SU-DHL-6 (cell line): ENCODE data around the gene MYH8.

Source experiments
- H2AFZ ChIP-seq: fragments of 200-600 bp; sonication (generic); 2 replicates; pipeline ENCODE4 v1.6.1; 2014; ENCODE audit warnings: low read depth, mild to moderate bottlenecking, moderate library complexity, mixed read lengths, antibody characterized with exemption, low read length; ENCODE audit not compliant: severe bottlenecking
- H3F3A ChIP-seq: fragments of 200-600 bp; shearing (Covaris generic); 2 replicates; pipeline ENCODE4 v1.6.0; 2016; ENCODE audit warnings: antibody characterized with exemption, mild to moderate bottlenecking; ENCODE audit not compliant: insufficient read depth
- H3K27ac ChIP-seq: fragments of 200-600 bp; sonication (generic); 2 replicates; pipeline ENCODE4 v1.5.1; 2016; ENCODE audit warnings: low read depth, mild to moderate bottlenecking, low read length, moderate library complexity, mixed read lengths
- H3K27me3 ChIP-seq: fragments of 200-600 bp; sonication (generic), shearing (Covaris generic); 2 replicates; pipeline ENCODE4 v1.6.0; 2014; ENCODE audit warnings: mild to moderate bottlenecking, low read length
- H3K36me3 ChIP-seq: fragments of 200-600 bp; sonication (generic); 2 replicates; pipeline ENCODE4 v1.6.1; 2014; ENCODE audit warnings: mild to moderate bottlenecking, low read length, mixed read lengths
- H3K4me2 ChIP-seq: fragments of 300-600, 200-600 bp; shearing (Covaris generic), sonication (generic); 2 replicates; pipeline ENCODE4 v1.6.0; 2014; ENCODE audit warnings: low read length, low read depth, mild to moderate bottlenecking; ENCODE audit not compliant: poor library complexity, severe bottlenecking
- H3K4me3 ChIP-seq: fragments of 200-600 bp; sonication (generic); 2 replicates; pipeline ENCODE4 v1.5.1; 2014; ENCODE audit warnings: antibody characterized with exemption, low read length, mild to moderate bottlenecking, mixed read lengths; ENCODE audit not compliant: insufficient read depth, poor library complexity, severe bottlenecking
- H3K79me2 ChIP-seq: fragments of 200-600 bp; sonication (generic); 2 replicates; pipeline ENCODE4 v1.6.1; 2014; ENCODE audit warnings: mild to moderate bottlenecking, low read length, moderate library complexity; ENCODE audit not compliant: insufficient read depth
- H3K9ac ChIP-seq: fragments of 200-600 bp; sonication (generic); 2 replicates; pipeline ENCODE4 v1.7.0; 2014; ENCODE audit warnings: mild to moderate bottlenecking, low read length
- H3K9me2 ChIP-seq: fragments of 200-600 bp; sonication (generic); replicated peaks from 2 replicates; pipeline ENCODE4 v1.6.1; 2014; ENCODE audit warnings: low read length; ENCODE audit not compliant: insufficient read depth
- H3K9me3 ChIP-seq: fragments of 200-600 bp; sonication (generic); 2 replicates; pipeline ENCODE4 v1.6.1; 2014; ENCODE audit warnings: low read length, mixed read lengths; ENCODE audit not compliant: insufficient read depth
- H4K20me1 ChIP-seq: fragments of 200-600 bp; sonication (generic); 2 replicates; pipeline ENCODE4 v1.6.1; 2014; ENCODE audit warnings: low read depth, mild to moderate bottlenecking, antibody characterized with exemption, low read length, moderate library complexity, mixed read lengths
- EZH2phosphoT487 ChIP-seq: fragments of 200-600 bp; sonication (generic), shearing (Covaris generic); conservative IDR thresholded peaks from 2 replicates; pipeline ENCODE4 v1.6.1; 2018; ENCODE audit warnings: mild to moderate bottlenecking, antibody characterized with exemption, low read length, moderate library complexity, mixed read lengths
- TF ChIP-seq, protein P1 (sequence below): fragments of 200-600 bp; sonication (generic); IDR thresholded peaks from one replicate; pipeline ENCODE4 v1.5.1; 2017; ENCODE audit warnings: antibody characterized with exemption, mild to moderate bottlenecking, low read length, moderate library complexity; ENCODE audit not compliant: insufficient read depth, poor library complexity, severe bottlenecking

MYH8 gene

DNA sequence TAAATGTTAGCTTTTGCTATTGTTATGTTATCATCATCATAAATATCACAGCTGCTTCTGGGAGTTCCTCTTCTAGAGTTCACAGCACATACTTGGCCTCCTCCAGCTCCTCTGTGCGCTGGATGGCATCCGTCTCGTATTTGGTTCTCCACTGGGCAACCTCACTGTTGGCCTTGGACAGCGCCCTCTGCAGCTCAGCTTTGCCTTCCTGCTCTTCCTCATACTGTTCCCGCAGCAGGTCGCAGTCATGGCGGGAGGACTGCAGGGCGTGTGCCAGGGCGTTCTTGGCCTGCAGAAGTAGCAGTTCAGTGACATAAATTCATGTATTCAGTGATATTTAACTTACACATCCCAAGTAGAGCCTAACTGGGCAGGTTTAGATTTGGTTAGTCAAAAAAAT, 23.4 kb downstream of the MYH8 start:
- Histone ChIP-seq H4K20me1 (no peaks in the 10 kb centered on the region), H3K27me3 (no peaks in the 10 kb centered on the region), H3K9me3 (no peaks in the 10 kb centered on the region), H2AFZ (no peak overlapping the region), H3K9ac (no peak overlapping the region), H3K4me3 (no peak overlapping the region), H3K36me3 (no peaks in the 10 kb centered on the region), H3F3A (no peaks in the 10 kb centered on the region), H3K4me2 (no peak overlapping the region), H3K9me2 (no peaks in the 10 kb centered on the region), H3K79me2 (no peaks in the 10 kb centered on the region), H3K27ac (no peak overlapping the region)
- TF ChIP-seq, protein P1, sequence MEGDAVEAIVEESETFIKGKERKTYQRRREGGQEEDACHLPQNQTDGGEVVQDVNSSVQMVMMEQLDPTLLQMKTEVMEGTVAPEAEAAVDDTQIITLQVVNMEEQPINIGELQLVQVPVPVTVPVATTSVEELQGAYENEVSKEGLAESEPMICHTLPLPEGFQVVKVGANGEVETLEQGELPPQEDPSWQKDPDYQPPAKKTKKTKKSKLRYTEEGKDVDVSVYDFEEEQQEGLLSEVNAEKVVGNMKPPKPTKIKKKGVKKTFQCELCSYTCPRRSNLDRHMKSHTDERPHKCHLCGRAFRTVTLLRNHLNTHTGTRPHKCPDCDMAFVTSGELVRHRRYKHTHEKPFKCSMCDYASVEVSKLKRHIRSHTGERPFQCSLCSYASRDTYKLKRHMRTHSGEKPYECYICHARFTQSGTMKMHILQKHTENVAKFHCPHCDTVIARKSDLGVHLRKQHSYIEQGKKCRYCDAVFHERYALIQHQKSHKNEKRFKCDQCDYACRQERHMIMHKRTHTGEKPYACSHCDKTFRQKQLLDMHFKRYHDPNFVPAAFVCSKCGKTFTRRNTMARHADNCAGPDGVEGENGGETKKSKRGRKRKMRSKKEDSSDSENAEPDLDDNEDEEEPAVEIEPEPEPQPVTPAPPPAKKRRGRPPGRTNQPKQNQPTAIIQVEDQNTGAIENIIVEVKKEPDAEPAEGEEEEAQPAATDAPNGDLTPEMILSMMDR = no peak
- no peak for TF ChIP-seq EZH2phosphoT487

DNA sequence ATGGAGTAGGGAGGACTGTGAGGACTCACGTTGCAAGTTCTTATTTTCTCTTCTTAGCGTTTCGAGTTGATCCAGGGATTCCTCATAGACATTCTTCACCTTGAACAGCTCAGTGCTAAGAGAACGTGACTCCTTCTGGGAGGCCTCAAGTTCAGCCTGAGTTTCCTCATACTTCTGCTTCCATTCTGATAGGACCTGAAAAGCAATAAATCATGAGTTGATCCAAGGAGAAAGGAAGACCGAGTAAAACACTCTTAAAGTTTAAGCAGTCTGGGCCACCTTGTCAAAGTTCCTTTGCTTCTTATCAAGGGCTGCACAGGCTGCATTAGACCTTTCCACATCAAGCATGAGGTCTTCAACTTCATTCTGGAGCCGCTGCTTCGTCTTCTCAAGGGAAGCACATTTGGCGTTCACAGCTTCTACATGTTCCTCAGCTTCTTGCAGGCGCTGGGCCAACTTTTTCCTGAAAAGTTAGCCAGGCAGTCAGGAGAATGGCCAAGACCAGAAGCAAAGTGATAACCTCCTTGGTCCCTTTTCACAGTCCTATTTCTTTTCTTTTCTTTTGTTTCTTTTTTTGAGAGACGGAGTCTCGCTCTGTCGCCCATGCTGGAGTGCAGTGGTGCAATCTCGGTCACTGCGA, 25.1 kb downstream of the MYH8 start:
- Histone ChIP-seq H3K4me3 (no peak overlapping the region), H4K20me1 (no peaks in the 10 kb centered on the region), H2AFZ (no peak overlapping the region), H3K9me2 (no peaks in the 10 kb centered on the region), H3K9ac (no peak overlapping the region), H3K4me2 (no peak overlapping the region), H3K79me2 (no peaks in the 10 kb centered on the region), H3K9me3 (no peaks in the 10 kb centered on the region), H3K27ac (no peak overlapping the region), H3F3A (no peaks in the 10 kb centered on the region), H3K36me3 (no peaks in the 10 kb centered on the region), H3K27me3 (no peaks in the 10 kb centered on the region)
- TF ChIP-seq, protein P1 = no peak
- TF ChIP-seq EZH2phosphoT487 = no peak

DNA sequence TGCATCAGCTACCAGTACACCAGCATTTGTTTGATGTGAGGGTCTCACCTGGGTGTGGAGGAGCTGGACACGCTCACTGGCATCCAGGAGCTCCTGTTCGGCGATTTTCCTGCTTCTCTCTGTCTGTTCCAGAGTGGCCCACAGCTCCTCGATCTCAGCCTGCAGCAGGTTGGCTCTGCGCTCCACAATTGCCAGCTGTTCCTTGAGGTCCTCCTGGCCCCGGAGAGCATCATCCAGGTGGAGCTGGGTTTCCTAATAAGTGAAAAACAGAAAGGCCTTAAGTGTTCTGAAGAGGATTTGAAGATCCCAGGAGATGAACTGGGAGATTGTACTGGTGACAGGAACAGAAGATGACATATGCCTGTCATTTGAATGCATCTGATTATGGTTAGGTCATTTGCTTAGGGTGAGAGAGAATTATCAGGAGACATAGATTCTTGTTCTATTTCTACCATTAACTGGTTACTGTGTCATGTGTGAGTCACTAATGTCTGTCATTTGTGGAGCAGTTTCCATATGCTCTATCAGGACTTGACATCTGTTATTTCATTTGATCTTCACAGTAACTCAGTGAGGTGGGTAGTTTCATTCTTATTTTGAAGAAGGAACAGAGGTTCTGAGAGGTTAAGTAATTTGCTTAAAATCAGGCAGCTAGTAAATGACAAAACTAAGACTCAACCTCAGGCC, 27.4 kb downstream of the MYH8 start:
- H3K4me3 ChIP-seq = no peak overlapping the region
- H3K9me3 ChIP-seq = no peaks in the 10 kb centered on the region
- H3F3A ChIP-seq = no peaks in the 10 kb centered on the region
- H4K20me1 ChIP-seq = no peaks in the 10 kb centered on the region
- H2AFZ ChIP-seq = no peak overlapping the region
- no peak overlapping the region for H3K27ac ChIP-seq
- no peak overlapping the region for H3K4me2 ChIP-seq
- TF ChIP-seq, protein P1 = no peak
- TF ChIP-seq EZH2phosphoT487 = no peak
- no peaks in the 10 kb centered on the region for H3K27me3 ChIP-seq
- no peaks in the 10 kb centered on the region for H3K36me3 ChIP-seq
- H3K9ac ChIP-seq = no peak overlapping the region
- no peaks in the 10 kb centered on the region for H3K79me2 ChIP-seq
- H3K9me2 ChIP-seq = no peaks in the 10 kb centered on the region
